ENCODE measurements around the gene ATP6V1B1. TPM values are rescaled to one million over a fixed set of nuclear protein-coding genes. Genes with fewer than 3 reads are reported as not detected.

The ATP6V1B1 gene
- total and polyA plus RNA-seq, 8 donors: 1.4 to 17.0 (median 2.8) TPM

- H3K36me3 ChIP-seq: no peaks in the 10 kb centered on the region
- no peak overlapping the region for H3K27ac ChIP-seq
- H3K27me3 ChIP-seq: peaks cover 0 to 26% (median 3%) of the 10 kb centered on the region in 4 donors
- intact Hi-C loops (cut with DNase I): no loop called here
- TF ChIP-seq CTCF (IDR thresholded peaks at IDR 0.05): no peak
- DNase-seq: no peak
- H3K4me1 ChIP-seq: peaks cover 0 to 6% (median 0%) of the 10 kb centered on the region in 3 donors
- no peaks in the 10 kb centered on the region for H3K9me3 ChIP-seq
- no peak for FAIRE-seq
- peak; percentile 47 to 62 (median 52) for ATAC-seq
- 9 to 15% methylated on average over 25 to 27 of the region's 27 CpGs for WGBS, 2 donors
- H3K4me3 ChIP-seq: peak overlapping the region in 3 of 4 donors; percentile 5 to 56 (median 54)
These were observed 47.3 kb upstream of the ATP6V1B1 start for GRCh38 chr2:70888366-70888922.

GRCh38 chr2:70888923-70889715 lies 46.6 kb upstream of the ATP6V1B1 start:
- ATAC-seq: peak; percentile 28 to 63 (median 48)
- peak overlapping the region in 3 of 4 donors; percentile 5 to 56 (median 54) for H3K4me3 ChIP-seq
- H3K9me3 ChIP-seq: no peaks in the 10 kb centered on the region
- WGBS, 2 donors: 32 to 33% methylated on average over 70 of the region's 70 CpGs
- intact Hi-C loops (cut with DNase I): no loop called here
- no peak for FAIRE-seq
- no peak for TF ChIP-seq CTCF (IDR thresholded peaks at IDR 0.05)
- H3K36me3 ChIP-seq: no peaks in the 10 kb centered on the region
- peaks cover 0 to 24% (median 0%) of the 10 kb centered on the region in 4 donors for H3K27me3 ChIP-seq
- peak in 2 of 6 donors; percentile 37 to 66 for DNase-seq
- H3K27ac ChIP-seq: no peak overlapping the region
- peaks cover 0 to 6% (median 0%) of the 10 kb centered on the region in 3 donors for H3K4me1 ChIP-seq

GRCh38 chr2:70889716-70890037 lies 46.0 kb upstream of the ATP6V1B1 start:
- DNase-seq (no peak), ATAC-seq (no peak), FAIRE-seq (no peak)
- no peaks in the 10 kb centered on the region for H3K9me3 ChIP-seq
- 87 to 90% methylated on average over 5 of the region's 5 CpGs for WGBS, 2 donors
- no peak overlapping the region for H3K27ac ChIP-seq
- peaks cover 0 to 6% (median 0%) of the 10 kb centered on the region in 3 donors for H3K4me1 ChIP-seq
- TF ChIP-seq CTCF (IDR thresholded peaks at IDR 0.05): no peak
- intact Hi-C loops (cut with DNase I): no loop called here
- H3K36me3 ChIP-seq: no peaks in the 10 kb centered on the region
- H3K27me3 ChIP-seq: peaks cover 0 to 18% (median 0%) of the 10 kb centered on the region in 4 donors
- no peak overlapping the region for H3K4me3 ChIP-seq

GRCh38 chr2:70890469-70891065 lies 45.1 kb upstream of the ATP6V1B1 start:
- H3K27ac ChIP-seq: no peak overlapping the region
- 72 to 73% methylated on average over 5 of the region's 5 CpGs for WGBS, 2 donors

More at GRCh38 chr2:70890469-70891065, 45.1 kb upstream of the ATP6V1B1 start:
- no peak overlapping the region for H3K4me3 ChIP-seq
- FAIRE-seq (no peak), DNase-seq (peak in 1 of 6 donors; percentile 34), ATAC-seq (no peak)
- H3K9me3 ChIP-seq: no peaks in the 10 kb centered on the region
- TF ChIP-seq CTCF (IDR thresholded peaks at IDR 0.05): no peak
- no peaks in the 10 kb centered on the region for H3K36me3 ChIP-seq
- H3K4me1 ChIP-seq: peaks cover 0 to 6% (median 0%) of the 10 kb centered on the region in 3 donors
- H3K27me3 ChIP-seq: peaks cover 0 to 9% (median 0%) of the 10 kb centered on the region in 4 donors
- intact Hi-C loops (cut with DNase I): no loop called here

All from pancreas (tissue), 10 donors.